GM18520 (cell line): Measurements from ENCODE around the gene RASGRF2.

ENCODE experiments used
- ATAC-seq: cut with Tn5 transposase; IDR thresholded peaks from one replicate; pipeline ENCODE4 v1.9.1; 2021; ENCODE audit not compliant: unreplicated experiment

Gene RASGRF2

GRCh38 chr5:81166430-81166829 is 206.3 kb downstream of the RASGRF2 start:
- no peak for ATAC-seq

- ATAC-seq = no peak
Measured at GRCh38 chr5:81167078-81167477, 206.9 kb downstream of the RASGRF2 start.

GRCh38 chr5:81167544-81167943 is 207.4 kb downstream of the RASGRF2 start:
- ATAC-seq = no peak

GRCh38 chr5:81169924-81170323 is 209.8 kb downstream of the RASGRF2 start:
- no peak for ATAC-seq

- no peak for ATAC-seq
Measured at GRCh38 chr5:81171769-81172168, 211.6 kb downstream of the RASGRF2 start.

GRCh38 chr5:81172710-81173109 is 212.5 kb downstream of the RASGRF2 start:
- ATAC-seq = no peak

GRCh38 chr5:81177061-81177460 is 216.9 kb downstream of the RASGRF2 start:
- no peak for ATAC-seq

- ATAC-seq = no peak
Measured at GRCh38 chr5:81179959-81180358, 219.8 kb downstream of the RASGRF2 start.

GRCh38 chr5:81180780-81181460 is 220.8 kb downstream of the RASGRF2 start:
- no peak for ATAC-seq

GRCh38 chr5:81181576-81182316 is 221.6 kb downstream of the RASGRF2 start:
- no peak for ATAC-seq

GRCh38 chr5:81182396-81183390 is 222.5 kb downstream of the RASGRF2 start:
- ATAC-seq = no peak

- no peak for ATAC-seq
Measured at GRCh38 chr5:81183811-81184748, 223.9 kb downstream of the RASGRF2 start.

GRCh38 chr5:81184749-81185110 is 224.6 kb downstream of the RASGRF2 start:
- no peak for ATAC-seq

GRCh38 chr5:81187885-81188284 is 227.7 kb downstream of the RASGRF2 start:
- no peak for ATAC-seq

GRCh38 chr5:81188962-81189361 is 228.8 kb downstream of the RASGRF2 start:
- ATAC-seq = no peak

- ATAC-seq = no peak
Measured at GRCh38 chr5:81189875-81190498, 229.8 kb downstream of the RASGRF2 start.

- ATAC-seq = no peak
Measured at GRCh38 chr5:81191726-81192372, 231.7 kb downstream of the RASGRF2 start.

GRCh38 chr5:81192373-81192750 is 232.2 kb downstream of the RASGRF2 start:
- no peak for ATAC-seq

- ATAC-seq = peak; percentile 68
Measured at GRCh38 chr5:81194633-81195334, 234.6 kb downstream of the RASGRF2 start.
